GM10266 (cell line): Measurements from ENCODE around the gene SLC25A26.

Experiments used
- DNase-seq: peaks from one replicate; pipeline ENCODE4 v3.0.0; 2012; ENCODE audit errors: extremely low spot score
- CTCF ChIP-seq: IDR thresholded peaks from 2 replicates; pipeline ENCODE4 v1.5.1; 2012; ENCODE audit warnings: mild to moderate bottlenecking, low read depth; ENCODE audit not compliant: control insufficient read depth, insufficient read depth; ENCODE audit errors: missing control alignments

The SLC25A26 gene

GRCh38 chr3:66256806-66257205 is 36.0 kb downstream of the SLC25A26 start:
- DNase-seq = no peak
- TF ChIP-seq CTCF = no peak

DNA sequence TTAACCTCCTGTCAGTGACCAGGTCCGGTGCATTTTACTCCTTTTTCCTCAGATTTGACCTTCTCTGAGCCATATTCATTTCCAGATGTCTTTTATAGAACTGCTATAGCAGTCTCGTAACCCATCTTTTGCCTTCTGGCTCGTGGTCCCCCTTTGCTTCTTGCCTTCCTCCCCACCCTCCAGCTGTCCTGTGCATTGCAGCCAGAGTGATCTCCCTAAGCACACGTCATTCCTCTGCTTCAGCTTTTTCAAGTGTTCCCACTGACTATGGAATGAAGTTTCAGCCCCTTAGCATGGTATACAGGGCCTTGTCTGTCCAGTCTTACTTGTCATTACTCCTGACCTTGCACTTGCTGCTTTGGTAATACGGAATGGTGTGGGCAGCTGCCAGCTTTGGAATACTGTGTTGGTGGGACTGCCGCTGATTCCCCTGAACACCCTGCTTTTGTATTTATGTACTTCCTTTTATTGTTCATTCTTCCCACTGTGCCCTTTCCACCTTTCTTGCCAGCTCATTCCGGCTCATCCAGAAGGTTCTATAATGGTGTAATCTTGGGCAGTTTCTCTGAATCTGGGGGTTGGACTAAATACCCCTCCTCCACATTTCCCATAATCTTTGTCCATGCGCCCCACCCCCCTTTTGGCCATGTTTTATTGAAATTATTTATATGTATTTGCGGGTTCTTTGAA is 38.9 kb downstream of the SLC25A26 start:
- no peak for TF ChIP-seq CTCF
- DNase-seq = no peak

DNA sequence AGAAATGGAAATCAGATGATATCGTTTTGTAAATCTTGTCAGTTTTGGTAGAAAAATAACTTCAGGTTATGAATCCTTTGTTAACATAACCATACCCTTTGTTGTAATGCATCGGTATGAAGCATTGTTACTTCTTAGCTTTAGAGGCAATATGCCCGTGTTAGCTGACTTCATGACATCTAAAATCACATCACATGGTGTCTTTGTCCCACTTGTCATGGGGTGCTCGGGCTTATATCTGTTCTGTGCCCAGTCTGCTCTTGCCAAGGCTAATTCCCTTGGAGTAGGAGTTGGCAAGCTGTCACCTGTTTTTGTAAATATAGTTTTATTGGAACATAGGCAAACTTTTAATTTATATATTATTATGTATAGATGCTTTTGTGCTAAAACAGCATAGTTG is 39.6 kb downstream of the SLC25A26 start:
- no peak for TF ChIP-seq CTCF
- DNase-seq = no peak

DNA sequence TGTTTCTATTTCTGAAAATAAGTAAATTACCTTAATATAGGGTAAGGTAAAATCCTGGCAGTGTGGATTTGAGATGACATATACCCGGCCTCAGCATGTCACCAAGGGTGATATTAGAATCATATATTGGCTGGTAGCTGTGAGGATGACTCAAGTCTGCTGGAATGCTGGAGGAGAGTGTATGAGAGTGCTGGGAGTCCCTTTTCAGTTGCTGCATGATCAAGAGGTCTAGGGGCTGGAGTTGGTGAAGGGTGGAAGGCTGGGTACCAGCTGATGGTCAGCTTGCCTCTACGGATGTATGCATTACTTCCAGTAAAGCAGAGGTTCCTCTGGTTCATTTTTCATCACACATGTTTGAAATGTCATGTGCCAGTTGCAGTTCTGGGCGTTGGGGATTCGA is 40.6 kb downstream of the SLC25A26 start:
- no peak for DNase-seq
- no peak for TF ChIP-seq CTCF

DNA sequence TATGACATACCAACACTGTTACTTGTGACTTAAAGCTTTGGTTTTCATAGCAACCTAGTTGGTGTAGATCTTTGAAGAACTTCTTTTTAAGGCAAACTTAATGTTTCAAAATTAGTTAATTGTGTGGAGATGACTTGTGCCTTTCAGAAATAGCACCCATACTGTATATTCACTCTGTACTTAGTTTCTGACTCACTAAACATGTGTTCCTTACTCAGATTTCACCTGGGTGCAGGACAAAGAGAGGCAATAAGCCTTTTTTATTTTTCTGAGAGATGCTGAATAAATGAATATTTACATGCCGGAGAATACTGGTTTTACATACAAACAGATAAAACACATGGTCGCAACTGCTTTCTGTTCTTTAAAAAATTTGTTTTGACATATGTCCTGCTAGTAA is 44.8 kb downstream of the SLC25A26 start:
- TF ChIP-seq CTCF = no peak
- no peak for DNase-seq

DNA sequence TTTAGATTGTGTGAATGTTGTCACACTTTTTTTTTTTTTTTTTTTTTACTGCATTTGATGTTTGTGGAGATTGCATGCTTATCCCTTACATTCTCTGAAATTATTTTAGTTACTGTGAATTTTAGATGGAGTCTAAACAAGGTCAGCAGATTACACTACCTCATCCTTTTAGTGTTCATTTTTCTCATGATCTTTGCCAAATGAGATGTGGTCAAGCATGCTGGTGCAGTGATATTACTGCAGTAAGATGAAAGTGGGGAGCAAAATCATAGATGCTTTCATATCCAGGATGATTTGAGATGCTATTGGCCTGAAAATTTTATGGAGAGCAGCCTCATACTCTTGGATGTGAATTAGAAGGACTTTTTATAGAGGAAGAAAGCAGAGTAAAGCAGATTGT is 45.8 kb downstream of the SLC25A26 start:
- no peak for TF ChIP-seq CTCF
- no peak for DNase-seq

DNA sequence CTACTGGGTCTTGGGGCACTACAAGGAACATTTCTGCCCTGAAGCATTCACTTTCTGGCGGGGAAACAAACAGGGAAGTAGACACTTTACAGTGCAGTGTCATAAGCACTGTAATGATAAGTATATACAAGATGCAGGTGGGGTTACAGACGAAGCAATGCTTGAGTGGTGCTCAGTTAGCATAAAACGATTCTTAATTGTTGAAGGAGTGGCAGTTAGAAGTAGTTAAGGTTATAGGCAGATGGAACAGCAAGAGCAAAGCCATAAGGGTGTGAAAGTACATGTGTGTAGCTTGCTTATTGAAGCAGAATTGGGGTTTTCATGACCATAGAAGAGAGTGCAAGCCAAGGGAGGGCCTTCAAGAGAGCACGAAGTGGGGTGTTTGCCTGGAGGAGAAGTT is 46.2 kb downstream of the SLC25A26 start:
- DNase-seq = no peak

More for the DNA sequence above, 46.2 kb downstream of the SLC25A26 start:
- TF ChIP-seq CTCF = no peak
